T-helper 1 cell treated with Interleukin-12 subunit alpha and Interleukin-12 subunit beta and Interleukin-4 antibody, amounts not matched to agents 30 μg/mL and 1 μg/mL, for 36 hours (primary cell): ENCODE data around the gene GATAD2B.

Source experiments
- H3K27ac Mint-ChIP-seq: one replicate; pipeline ENCODE4 v1.8.0; 2021; ENCODE audit warnings: mild to moderate bottlenecking, mixed read lengths
- H3K27me3 Mint-ChIP-seq: one replicate; pipeline ENCODE4 v1.8.0; 2021; ENCODE audit warnings: low read depth, mixed read lengths
- H3K36me3 Mint-ChIP-seq: one replicate; pipeline ENCODE4 v1.8.0; 2021; ENCODE audit warnings: low read depth, mixed read lengths
- H3K4me1 Mint-ChIP-seq: one replicate; pipeline ENCODE4 v1.8.0; 2021; ENCODE audit warnings: low read depth, mixed read lengths
- H3K4me3 Mint-ChIP-seq: one replicate; pipeline ENCODE4 v1.8.0; 2021; ENCODE audit warnings: mild to moderate bottlenecking, moderate library complexity, mixed read lengths
- H3K9me3 Mint-ChIP-seq: one replicate; pipeline ENCODE4 v1.8.0; 2021; ENCODE audit warnings: mixed read lengths

GATAD2B gene

GRCh38 chr1:153922972-153923925 lies at the start of gene GATAD2B:
TSS of gene GATAD2B (minus strand) at chr1:153922972. CDS start at chr1:153828347, 94,625 bp downstream.
- Mint-ChIP-seq H3K4me1 (peaks cover 34% of the 10 kb centered on the region), H3K4me3 (peak within 1 kb of the TSS; percentile 92), H3K27me3 (no peaks in the 10 kb centered on the region), H3K27ac (peak within 1 kb of the TSS; percentile 95), H3K36me3 (peaks cover 13% of the 10 kb centered on the region), H3K9me3 (no peaks in the 10 kb centered on the region)

DNA sequence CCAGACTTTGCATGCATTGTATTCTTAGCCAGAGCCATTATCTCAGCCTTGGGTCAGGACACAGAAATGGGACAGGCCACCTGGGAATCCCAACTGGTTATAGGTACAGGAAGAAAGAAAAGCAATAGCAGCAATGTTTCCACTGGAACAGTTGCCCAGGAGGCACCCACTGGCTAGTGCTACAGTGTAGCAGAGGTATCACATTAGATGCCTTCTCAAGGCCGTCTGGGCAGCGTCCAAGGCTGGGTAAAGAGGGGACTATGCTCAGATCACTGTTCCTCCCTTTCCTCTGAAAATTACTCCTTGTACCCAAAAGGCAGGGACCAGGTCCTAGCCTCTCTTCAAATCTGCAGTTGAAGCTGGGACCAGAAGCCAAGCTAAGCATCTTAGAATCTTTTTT lies 47.6 kb upstream of the GATAD2B start:
- Mint-ChIP-seq H3K4me3 (no peak overlapping the region), H3K27me3 (no peaks in the 10 kb centered on the region), H3K4me1 (peaks cover 41% of the 10 kb centered on the region), H3K27ac (no peak overlapping the region), H3K9me3 (no peaks in the 10 kb centered on the region), H3K36me3 (peaks cover 28% of the 10 kb centered on the region)

- H3K27ac Mint-ChIP-seq, result peak overlapping the region; percentile 49
- peak overlapping the region; percentile 56 for H3K4me3 Mint-ChIP-seq
- no peaks in the 10 kb centered on the region for H3K27me3 Mint-ChIP-seq
- peaks cover 18% of the 10 kb centered on the region for H3K36me3 Mint-ChIP-seq
- no peaks in the 10 kb centered on the region for H3K9me3 Mint-ChIP-seq
- peaks cover 43% of the 10 kb centered on the region for H3K4me1 Mint-ChIP-seq
Measured at GRCh38 chr1:153968972-153969371, 46.2 kb upstream of the GATAD2B start.

- H3K27ac Mint-ChIP-seq, result no peak overlapping the region
- H3K9me3 Mint-ChIP-seq, result no peaks in the 10 kb centered on the region
- H3K36me3 Mint-ChIP-seq, result peaks cover 16% of the 10 kb centered on the region
- peaks cover 46% of the 10 kb centered on the region for H3K4me1 Mint-ChIP-seq
- no peaks in the 10 kb centered on the region for H3K27me3 Mint-ChIP-seq
- H3K4me3 Mint-ChIP-seq, result peak overlapping the region; percentile 87
Measured at GRCh38 chr1:153968408-153968807, 45.6 kb upstream of the GATAD2B start.

DNA sequence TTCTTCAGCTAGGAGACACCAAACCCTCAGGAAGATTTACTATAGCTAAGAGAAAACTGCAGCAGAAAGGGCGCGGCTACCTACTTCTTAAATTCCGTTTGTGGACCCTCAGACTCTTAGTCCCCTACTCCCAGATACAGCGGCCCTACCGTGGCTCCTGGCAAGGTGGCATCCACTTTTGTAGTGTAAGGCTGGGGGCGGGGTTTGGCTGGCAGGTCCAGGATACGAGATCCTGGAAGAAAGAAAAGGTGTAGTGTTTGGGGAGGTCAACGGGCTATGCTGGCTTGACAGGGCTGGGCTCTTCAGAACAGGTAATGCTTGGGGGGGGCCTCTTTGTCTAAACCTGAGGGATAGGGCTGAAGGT lies 45.2 kb upstream of the GATAD2B start:
- Mint-ChIP-seq H3K27ac (peak overlapping the region; percentile 91), H3K4me3 (peak overlapping the region; percentile 87), H3K36me3 (peaks cover 12% of the 10 kb centered on the region), H3K27me3 (no peaks in the 10 kb centered on the region), H3K9me3 (no peaks in the 10 kb centered on the region), H3K4me1 (peaks cover 46% of the 10 kb centered on the region)

DNA sequence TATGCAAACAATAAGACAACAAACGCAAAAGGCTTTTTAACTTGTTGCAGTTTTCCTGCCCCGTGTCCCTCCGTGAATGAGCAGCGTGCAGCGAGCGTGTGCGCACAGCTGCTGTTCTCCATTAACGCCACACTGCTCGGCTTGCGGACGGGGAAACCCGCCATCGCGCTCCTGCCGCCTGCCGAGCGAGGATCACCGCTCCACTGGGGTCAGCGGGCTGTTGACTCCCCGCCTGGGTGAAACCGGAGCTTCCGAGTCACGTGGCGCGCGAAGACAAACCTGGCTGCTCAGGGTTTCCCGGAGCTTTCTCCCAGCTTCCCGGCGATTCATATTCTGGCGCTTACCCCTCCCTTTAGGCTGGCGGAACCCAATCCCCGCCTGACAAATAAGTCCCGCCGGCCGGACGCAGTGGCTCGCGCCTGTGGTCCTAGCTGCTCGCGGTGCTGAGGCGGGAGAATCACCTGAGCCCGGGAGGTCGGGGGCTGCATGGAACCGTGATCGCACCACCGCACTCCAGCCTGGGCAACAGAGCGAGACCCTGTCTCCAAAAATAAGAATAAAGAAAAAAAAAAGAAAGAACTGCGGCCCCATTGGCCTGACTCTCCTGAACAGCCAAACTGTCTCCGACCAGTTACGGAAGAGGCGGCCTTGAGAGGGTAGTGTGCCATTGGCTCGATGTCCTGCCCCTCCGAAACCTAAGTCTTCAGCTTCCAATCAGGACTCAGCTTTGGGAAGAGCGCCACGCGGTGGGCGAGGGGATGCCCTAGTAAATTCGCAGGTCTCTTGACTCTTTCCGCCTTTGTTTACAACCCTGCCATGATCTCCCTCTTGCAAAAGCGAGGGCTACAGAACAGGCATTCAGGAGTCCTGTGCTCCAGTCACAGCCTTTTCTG lies 44.6 kb upstream of the GATAD2B start, which contains the start of gene CREB3L4:
Gene CREB3L4, plus strand, starts transcription at position 796 of the 893 bp plus-strand sequence. CDS start 624 bp downstream, outside the sequence.
- H3K4me3 Mint-ChIP-seq, result peak within 1 kb of the TSS; percentile 87
- H3K36me3 Mint-ChIP-seq, result peaks cover 9% of the 10 kb centered on the region

DNA sequence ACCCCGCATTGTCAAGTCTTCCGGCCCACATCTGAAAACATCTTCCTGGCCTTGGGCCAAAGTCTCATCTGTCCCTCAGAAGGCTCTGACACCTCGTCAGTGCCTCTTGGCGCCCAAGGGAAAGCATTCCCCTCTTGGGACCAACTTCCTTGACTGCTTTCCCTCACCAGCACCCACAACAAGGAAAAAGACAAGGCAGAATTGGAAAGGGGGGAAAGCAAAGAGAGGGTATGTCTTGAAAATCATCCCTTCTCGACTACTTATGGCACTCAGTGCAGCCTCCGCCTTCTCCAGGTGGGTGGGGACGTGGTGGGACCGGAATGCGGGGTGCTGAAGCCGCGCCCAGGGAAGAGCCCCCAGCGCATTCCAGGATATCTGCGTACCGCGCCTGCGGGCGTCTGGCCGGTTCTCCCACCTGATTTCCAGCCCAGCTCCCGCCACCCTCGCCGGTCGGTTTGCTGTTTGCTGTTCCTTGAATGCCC lies 41.1 kb upstream of the GATAD2B start:
- H3K4me1 Mint-ChIP-seq, result peaks cover 57% of the 10 kb centered on the region
- H3K27ac Mint-ChIP-seq, result peak overlapping the region; percentile 91

More for the DNA sequence above, 44.6 kb upstream of the GATAD2B start, which contains the start of gene CREB3L4:
- H3K4me1 Mint-ChIP-seq, result peaks cover 47% of the 10 kb centered on the region
- peak within 1 kb of the TSS; percentile 91 for H3K27ac Mint-ChIP-seq
- H3K27me3 Mint-ChIP-seq, result no peaks in the 10 kb centered on the region
- no peaks in the 10 kb centered on the region for H3K9me3 Mint-ChIP-seq

GRCh38 chr1:153963030-153963849 lies 40.5 kb upstream of the GATAD2B start, which contains the start of gene SLC39A1:
TSS of gene SLC39A1 (minus strand) at chr1:153963537. CDS start at chr1:153962715, 822 bp downstream.
- peak within 1 kb of the TSS; percentile 90 for H3K4me3 Mint-ChIP-seq
- no peaks in the 10 kb centered on the region for H3K9me3 Mint-ChIP-seq
- peak within 1 kb of the TSS; percentile 91 for H3K27ac Mint-ChIP-seq
- H3K36me3 Mint-ChIP-seq, result peaks cover 26% of the 10 kb centered on the region
- H3K27me3 Mint-ChIP-seq, result no peaks in the 10 kb centered on the region
- H3K4me1 Mint-ChIP-seq, result peaks cover 59% of the 10 kb centered on the region

More for the DNA sequence above, 41.1 kb upstream of the GATAD2B start:
- Mint-ChIP-seq H3K27me3 (no peaks in the 10 kb centered on the region), H3K4me3 (peak overlapping the region; percentile 90), H3K9me3 (no peaks in the 10 kb centered on the region), H3K36me3 (peaks cover 24% of the 10 kb centered on the region)

DNA sequence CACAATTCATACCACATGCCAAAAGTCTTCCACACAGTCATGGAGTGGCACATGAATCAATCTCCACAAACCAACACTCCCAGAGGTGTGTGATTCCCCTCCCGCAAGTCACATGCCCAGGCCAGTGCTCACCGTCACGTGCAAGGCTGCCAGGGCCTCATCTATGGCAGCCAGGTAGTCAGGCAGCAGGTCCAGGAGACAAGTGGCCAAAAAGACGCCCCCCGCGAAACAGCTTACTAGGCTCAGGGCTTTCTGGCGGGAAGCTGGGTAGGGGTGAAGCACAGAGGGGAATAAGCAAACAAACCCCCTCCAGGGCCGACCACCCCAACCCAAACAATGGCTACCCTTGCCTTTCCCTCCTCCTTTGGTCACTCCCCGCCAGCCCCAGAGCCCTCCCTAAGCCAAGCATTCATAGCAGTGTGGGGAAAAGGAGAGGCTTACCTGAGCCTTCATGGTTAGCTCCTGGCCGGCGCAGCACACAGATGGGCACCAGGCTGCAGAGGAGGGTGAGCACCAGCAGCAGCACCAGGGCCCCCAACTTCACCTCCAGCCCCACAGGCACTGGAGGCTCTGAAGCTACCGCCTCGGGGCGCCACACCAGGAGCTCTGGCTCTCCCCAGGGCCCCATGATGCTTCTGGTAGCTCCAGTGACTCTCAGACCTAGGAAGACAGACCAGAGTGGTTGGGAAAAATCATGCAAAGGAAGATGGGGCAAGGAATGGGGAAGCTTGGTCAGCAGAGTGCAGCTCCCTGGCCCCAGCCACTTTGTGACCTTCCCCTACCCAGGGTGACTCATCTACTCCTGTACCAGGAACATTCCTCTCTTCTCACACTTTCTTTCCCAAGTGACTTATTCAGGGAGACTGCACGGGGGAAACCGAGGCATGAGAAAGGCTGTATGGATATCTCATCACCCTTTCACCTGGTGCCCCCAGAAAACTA lies 39.6 kb upstream of the GATAD2B start:
- Mint-ChIP-seq H3K4me1 (peaks cover 53% of the 10 kb centered on the region), H3K9me3 (no peaks in the 10 kb centered on the region), H3K36me3 (peaks cover 26% of the 10 kb centered on the region), H3K27ac (peak overlapping the region; percentile 91), H3K4me3 (peak overlapping the region; percentile 90), H3K27me3 (no peaks in the 10 kb centered on the region)

DNA sequence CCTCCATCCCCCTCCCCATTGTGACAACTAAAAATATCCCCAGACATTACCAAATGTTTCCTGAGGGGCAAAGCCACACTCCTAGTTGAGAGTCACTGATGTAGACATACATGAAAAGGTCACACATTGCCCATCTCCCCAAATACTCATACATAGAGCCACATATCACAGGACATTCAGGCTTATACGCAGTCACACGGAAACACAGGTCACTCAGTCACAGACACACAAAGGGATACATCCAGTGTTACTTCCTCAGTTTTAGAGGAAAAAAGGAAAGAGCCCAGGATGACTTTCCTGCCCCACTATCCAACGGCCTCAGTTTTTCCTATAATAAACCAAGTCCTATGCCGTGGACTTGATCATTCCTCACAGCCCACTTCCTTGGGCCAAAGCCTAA lies 38.6 kb upstream of the GATAD2B start:
- no peaks in the 10 kb centered on the region for H3K9me3 Mint-ChIP-seq
- H3K27me3 Mint-ChIP-seq, result no peaks in the 10 kb centered on the region
- peaks cover 23% of the 10 kb centered on the region for H3K36me3 Mint-ChIP-seq
- H3K4me3 Mint-ChIP-seq, result peak overlapping the region; percentile 90
- H3K4me1 Mint-ChIP-seq, result peaks cover 54% of the 10 kb centered on the region
- H3K27ac Mint-ChIP-seq, result peak overlapping the region; percentile 31

- H3K4me1 Mint-ChIP-seq, result peaks cover 52% of the 10 kb centered on the region
- peaks cover 20% of the 10 kb centered on the region for H3K36me3 Mint-ChIP-seq
- H3K9me3 Mint-ChIP-seq, result no peaks in the 10 kb centered on the region
- H3K27ac Mint-ChIP-seq, result no peak overlapping the region
- no peak overlapping the region for H3K4me3 Mint-ChIP-seq
- H3K27me3 Mint-ChIP-seq, result no peaks in the 10 kb centered on the region
Measured at GRCh38 chr1:153960206-153960605, 37.4 kb upstream of the GATAD2B start.

- Mint-ChIP-seq H3K9me3 (no peaks in the 10 kb centered on the region), H3K4me3 (no peak overlapping the region), H3K36me3 (peaks cover 20% of the 10 kb centered on the region), H3K27me3 (no peaks in the 10 kb centered on the region), H3K4me1 (peaks cover 50% of the 10 kb centered on the region), H3K27ac (peak overlapping the region; percentile 3)
Measured at GRCh38 chr1:153959454-153959853, 36.7 kb upstream of the GATAD2B start.

DNA sequence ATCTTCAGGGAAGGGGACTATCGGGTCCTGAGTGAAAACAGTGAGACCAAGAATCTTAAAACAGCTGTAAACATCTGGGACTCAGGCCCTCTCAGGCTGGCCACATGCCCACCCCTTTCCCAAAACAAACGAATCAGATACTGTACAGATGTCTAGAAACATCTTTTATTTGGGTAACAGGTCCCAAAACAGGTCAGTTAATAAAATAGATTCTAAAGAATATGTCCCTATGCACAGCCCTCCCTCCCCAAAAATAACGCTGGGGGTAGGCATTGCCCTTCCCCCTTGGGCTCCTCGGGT lies 36.1 kb upstream of the GATAD2B start:
- no peaks in the 10 kb centered on the region for H3K9me3 Mint-ChIP-seq
- H3K27ac Mint-ChIP-seq, result peak overlapping the region; percentile 89
- H3K4me3 Mint-ChIP-seq, result peak overlapping the region; percentile 93
- H3K27me3 Mint-ChIP-seq, result no peaks in the 10 kb centered on the region
- peaks cover 24% of the 10 kb centered on the region for H3K36me3 Mint-ChIP-seq
- peaks cover 51% of the 10 kb centered on the region for H3K4me1 Mint-ChIP-seq
